Ascending aorta (tissue), 2 donors: ENCODE measurements around the gene XPNPEP2. TPM values are rescaled to one million over a fixed set of nuclear protein-coding genes. Genes with fewer than 3 reads are reported as not detected.

ENCODE experiments used
- DNase-seq, 2 donors: peaks; one replicate each; pipeline ENCODE4 v3.0.0-alpha.2; 2019; ENCODE audit warnings: low spot score in 2 of 2
- H3K27ac ChIP-seq, 2 donors: fragments of 200-600 bp; sonication (generic); one replicate each; pipeline ENCODE4 v1.5.1; 2016 to 2017; ENCODE audit warnings: mild to moderate bottlenecking in 1 of 2
- H3K27me3 ChIP-seq: fragments of 200-600 bp; sonication (generic); one replicate; pipeline ENCODE4 v1.5.1; 2017
- H3K36me3 ChIP-seq, 2 donors: fragments of 200-600 bp; sonication (generic); one replicate each; pipeline ENCODE4 v1.5.1; 2016
- H3K4me1 ChIP-seq, 2 donors: fragments of 200-600 bp; sonication (generic); one replicate each; pipeline ENCODE4 v1.5.1; 2016 to 2017; ENCODE audit warnings: mild to moderate bottlenecking in 1 of 2
- H3K4me3 ChIP-seq, 2 donors: fragments of 200-600 bp; sonication (generic); one replicate each; pipeline ENCODE4 v1.5.1; 2016 to 2017; ENCODE audit warnings: mild to moderate bottlenecking in 1 of 2
- H3K9me3 ChIP-seq, 2 donors: fragments of 200-600 bp; sonication (generic); one replicate each; pipeline ENCODE4 v1.5.1; 2016
- CTCF ChIP-seq, 3 experiments: fragments of 200-600 bp in 2 of 3; fragments of 450-650 bp in 1 of 3; sonication (generic) in 2 of 3; IDR thresholded peaks; one replicate each; pipeline ENCODE4 v1.5.1; 2016 to 2019; ENCODE audit warnings: antibody characterized with exemption in 3 of 3, mild to moderate bottlenecking in 1 of 3, moderate library complexity in 1 of 3
- intact Hi-C: fragments of 100-400 bp; cut with DNase I; formaldehyde crosslinking; loops from one replicate; pipeline ENCODE4 v1.15.1; 2023
- total RNA-seq: library from RNA; depleted of rRNA; stranded (reverse); fragments of >200 nt; gene quantifications from one replicate; pipeline ENCODE4 v1.1.0, GENCODE V29; 2016

Gene XPNPEP2
- total RNA-seq, 1 donor from 2014 or later = 7.7 TPM

- intact Hi-C loops = no loop called here
- DNase-seq = peak in 1 of 2 donors; percentile 22
Observed at GRCh38 chrX:129785160-129785947, 46.6 kb downstream of the XPNPEP2 start.

GRCh38 chrX:129786210-129786651, 47.5 kb downstream of the XPNPEP2 start:
- H3K36me3 ChIP-seq = no peaks in the 10 kb centered on the region
- no peak overlapping the region for H3K4me3 ChIP-seq
- intact Hi-C loops = no loop called here
- no peak for TF ChIP-seq CTCF (IDR thresholded peaks at IDR 0.05)
- no peaks in the 10 kb centered on the region for H3K27me3 ChIP-seq
- no peak overlapping the region for H3K27ac ChIP-seq
- H3K9me3 ChIP-seq = no peaks in the 10 kb centered on the region
- no peaks in the 10 kb centered on the region for H3K4me1 ChIP-seq
- DNase-seq = no peak

More at GRCh38 chrX:129785160-129785947, 46.6 kb downstream of the XPNPEP2 start:
- no peaks in the 10 kb centered on the region for H3K4me1 ChIP-seq
- H3K27me3 ChIP-seq = no peaks in the 10 kb centered on the region
- no peaks in the 10 kb centered on the region for H3K9me3 ChIP-seq
- no peak overlapping the region for H3K4me3 ChIP-seq
- H3K27ac ChIP-seq = no peak overlapping the region
- TF ChIP-seq CTCF (IDR thresholded peaks at IDR 0.05) = no peak
- no peaks in the 10 kb centered on the region for H3K36me3 ChIP-seq

- Histone ChIP-seq H3K27me3 (no peaks in the 10 kb centered on the region), H3K4me1 (no peaks in the 10 kb centered on the region), H3K9me3 (no peaks in the 10 kb centered on the region), H3K27ac (no peak overlapping the region), H3K36me3 (no peaks in the 10 kb centered on the region), H3K4me3 (no peak overlapping the region)
- DNase-seq = no peak
- TF ChIP-seq CTCF (IDR thresholded peaks at IDR 0.05) = no peak
- intact Hi-C loops = no loop called here
Observed at GRCh38 chrX:129787336-129788055, 48.7 kb downstream of the XPNPEP2 start.

- no peak for DNase-seq
- intact Hi-C loops = no loop called here
Observed at GRCh38 chrX:129788527-129788926, 49.7 kb downstream of the XPNPEP2 start.

GRCh38 chrX:129790146-129790545, 51.4 kb downstream of the XPNPEP2 start:
- Histone ChIP-seq H3K4me3 (no peak overlapping the region), H3K9me3 (no peaks in the 10 kb centered on the region), H3K4me1 (no peaks in the 10 kb centered on the region), H3K36me3 (no peaks in the 10 kb centered on the region), H3K27me3 (no peaks in the 10 kb centered on the region), H3K27ac (no peak overlapping the region)
- peak in 1 of 2 donors; percentile 31 for DNase-seq
- intact Hi-C loops = no loop called here
- no peak for TF ChIP-seq CTCF (IDR thresholded peaks at IDR 0.05)

More at GRCh38 chrX:129788527-129788926, 49.7 kb downstream of the XPNPEP2 start:
- Histone ChIP-seq H3K4me1 (no peaks in the 10 kb centered on the region), H3K27me3 (no peaks in the 10 kb centered on the region), H3K27ac (no peak overlapping the region), H3K4me3 (no peak overlapping the region), H3K36me3 (no peaks in the 10 kb centered on the region), H3K9me3 (no peaks in the 10 kb centered on the region)
- TF ChIP-seq CTCF (IDR thresholded peaks at IDR 0.05) = no peak
